H1 (cell line): ENCODE data around the gene HIVEP2. TPM values are rescaled to one million over a fixed set of nuclear protein-coding genes. Genes with fewer than 3 reads are reported as not detected.

ENCODE experiments used
- BCL11A ChIP-seq, 2 experiments: IDR thresholded peaks; one replicate each; pipeline ENCODE4 v1.6.1; 2011; ENCODE audit warnings: low read depth in 2 of 2, low read length in 2 of 2, mild to moderate bottlenecking in 2 of 2
- CBX8 ChIP-seq: fragments of 300-800, 300-1000 bp; sonication (generic); IDR thresholded peaks from 2 replicates; pipeline ENCODE4 v1.7.1; 2016; ENCODE audit warnings: low read depth, low read length, borderline replicate concordance
- NANOG ChIP-seq: IDR thresholded peaks from 2 replicates; pipeline ENCODE4 v1.6.1; 2011; ENCODE audit warnings: low read length, low read depth, mild to moderate bottlenecking, inconsistent platforms; ENCODE audit not compliant: insufficient read depth, poor library complexity, severe bottlenecking
- RAD21 ChIP-seq, 2 experiments: IDR thresholded peaks in 1 of 2; conservative IDR thresholded peaks in 1 of 2; 2 replicates each; pipeline ENCODE4 v1.6.1; 2011; ENCODE audit warnings: low read depth in 2 of 2, low read length in 2 of 2, improper control_type of control experiment in 1 of 2, inconsistent platforms in 1 of 2, mild to moderate bottlenecking in 1 of 2, moderate library complexity in 1 of 2
- RFX5 ChIP-seq: IDR thresholded peaks from 2 replicates; pipeline ENCODE4 v1.6.1; 2011; ENCODE audit warnings: low read depth, low read length, improper control_type of control experiment, borderline replicate concordance
- TEAD4 ChIP-seq: IDR thresholded peaks from 2 replicates; pipeline ENCODE4 v1.6.1; 2012; ENCODE audit warnings: low read depth, low read length, inconsistent platforms, mixed read lengths
- polyA plus RNA-seq, 7 experiments: library from polyadenylated mRNA; depleted of rRNA in 3 of 7; stranded (reverse) in 5 of 7; unstranded in 2 of 7; fragments of >200 nt in 5 of 7; fragments of 200-250 nt in 2 of 7; gene quantifications; 1 replicate in 5 of 7; 2 replicates in 1 of 7; 4 replicates in 1 of 7; pipeline versions ENCODE4 v1.2.1 to v1.2.3, GENCODE V29; 2011 to 2013; ENCODE audit warnings: missing spikeins in 2 of 7, mixed read lengths in 2 of 7
- total RNA-seq: library from RNA; stranded (reverse); fragmentation: NEBNext Ultra II Directional; extraction: Animal tissue kit (Norgen Biotek cat#: 25700); gene quantifications from 2 replicates; pipeline ENCODE4 v1.2.1, GENCODE V29; 2021

Gene HIVEP2
- total and polyA plus RNA-seq, 2 of the 8 experiments (the other 6 are each of a cell fraction or from before 2014, with no cell fraction given) = 2.2 to 6.1 TPM

DNA sequence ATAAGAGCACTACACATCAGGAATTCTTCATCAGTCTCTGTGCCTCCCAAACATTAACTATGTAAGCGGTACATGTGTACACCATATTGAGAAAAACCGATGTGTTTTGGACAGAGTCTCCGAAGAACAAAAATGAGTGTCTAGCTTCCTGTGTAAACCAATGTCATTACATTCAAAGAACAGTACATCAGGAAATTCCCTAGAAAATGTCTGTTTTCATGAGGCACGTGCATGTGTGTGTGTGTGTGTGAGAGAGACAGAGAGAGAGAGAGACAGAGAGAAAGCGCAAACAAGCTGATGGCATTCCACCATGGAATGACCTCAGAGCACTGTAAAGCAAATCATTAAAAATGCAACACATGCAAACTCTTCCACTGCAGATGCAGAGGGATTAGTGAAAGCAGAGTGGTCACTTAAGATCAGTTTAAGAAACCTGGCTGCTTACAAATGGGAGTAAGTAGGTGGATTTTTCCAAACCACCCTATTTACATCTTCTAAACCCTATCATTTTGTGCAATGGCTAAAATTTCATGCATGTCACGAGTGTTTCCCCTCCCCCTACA, 133.9 kb downstream of the HIVEP2 start (continued):
- TF ChIP-seq RFX5 (no peak), RAD21 (IDR thresholded peaks at IDR 0.05 in 1 of 2, conservative IDR thresholded peaks at IDR 0.05 in 1 of 2; ENCODE audit: low read depth in 2 of 2, low read length in 2 of 2) (no peak), BCL11A (IDR thresholded peaks at IDR 0.05; ENCODE audit: low read depth in 2 of 2, low read length in 2 of 2) (no peak), NANOG (no peak), CBX8 (no peak), TEAD4 (no peak)
